ENCODE results near the gene SGK1.
"Not testable (repeated sequence)": the region's sequence is repeated elsewhere in the genome, so short reads cannot be mapped to it uniquely, and the experiment has no call there.

SGK1 gene

DNA sequence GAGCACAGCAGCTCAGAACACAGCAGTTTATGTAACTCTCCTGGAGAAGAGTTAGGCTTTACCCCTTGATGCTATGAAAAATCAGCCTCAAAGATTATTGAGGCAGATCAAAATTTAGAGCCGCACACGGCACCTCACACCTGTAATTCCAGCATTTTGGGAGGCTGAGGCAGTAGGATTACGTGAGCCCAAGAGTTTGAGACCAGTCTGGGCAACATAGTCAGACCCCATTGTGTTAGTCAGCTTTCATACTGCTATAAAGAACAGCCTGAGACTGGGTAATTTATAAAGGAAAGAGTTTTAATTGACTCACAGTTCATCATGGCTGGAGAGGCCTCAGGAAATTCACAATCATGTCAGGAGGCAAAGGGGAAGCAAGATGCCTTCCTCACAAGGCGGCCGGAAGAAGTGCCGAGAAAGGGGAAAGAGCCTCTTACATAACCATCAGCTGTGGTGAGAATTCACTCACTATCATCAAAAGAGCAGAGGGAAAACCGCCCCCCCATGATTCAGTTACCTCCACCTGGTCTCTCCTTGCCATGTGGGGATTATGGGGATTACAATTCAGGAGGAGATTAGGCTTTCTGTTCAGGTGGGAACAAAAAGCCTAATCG, 87.7 kb downstream of the SGK1 start:
- peak in 8 of 51 donors; percentile 7 to 23 (median 13) for DNase-seq

DNA sequence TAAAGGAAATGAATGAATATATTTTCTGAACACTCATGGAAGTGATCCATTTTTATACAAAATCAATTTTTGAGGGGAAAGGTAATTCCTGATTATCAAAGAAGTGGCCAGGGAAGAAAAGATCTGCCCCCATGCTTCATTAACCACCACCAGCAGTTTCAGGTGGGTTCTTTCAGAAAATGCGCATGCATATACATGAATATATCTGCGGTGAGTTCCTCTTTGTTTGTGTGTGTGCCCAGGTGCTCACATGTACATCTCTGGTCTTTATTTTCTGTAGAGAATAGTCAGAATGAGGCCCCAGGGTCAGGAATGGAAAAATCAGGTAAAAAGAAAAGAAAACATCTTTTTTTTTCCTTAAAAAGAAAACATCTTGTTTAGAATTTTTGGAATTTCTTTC, 88.4 kb downstream of the SGK1 start:
- DNase-seq: no peak

DNA sequence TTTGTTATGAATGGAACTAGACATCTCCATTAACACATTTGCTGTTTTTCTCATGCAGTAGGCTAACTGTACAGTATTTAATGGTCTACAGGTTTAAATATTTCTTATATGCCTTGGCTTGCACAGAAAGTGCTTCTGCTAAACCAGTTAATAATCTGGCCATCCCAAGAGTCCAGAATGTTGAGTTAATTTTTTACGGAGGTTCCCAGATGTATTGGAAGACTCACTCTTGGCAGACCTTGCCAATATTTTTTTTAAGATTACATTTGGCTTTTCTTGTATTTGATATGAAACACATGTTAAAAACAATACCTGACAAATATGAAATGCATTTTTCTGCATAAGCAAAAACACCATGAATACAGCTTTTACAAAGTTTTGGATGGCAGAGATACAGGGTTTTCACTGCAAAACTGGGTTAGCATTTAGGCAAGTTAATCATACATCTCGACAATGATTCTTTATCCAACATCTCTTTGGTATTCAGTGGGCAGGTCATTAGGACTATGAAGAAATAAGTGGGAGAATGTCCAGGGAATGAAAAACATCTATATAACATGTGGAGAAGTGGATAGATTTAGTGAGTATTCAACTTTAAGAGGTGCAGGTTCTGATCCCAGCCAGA, 94.0 kb downstream of the SGK1 start:
- DNase-seq: no peak

DNA sequence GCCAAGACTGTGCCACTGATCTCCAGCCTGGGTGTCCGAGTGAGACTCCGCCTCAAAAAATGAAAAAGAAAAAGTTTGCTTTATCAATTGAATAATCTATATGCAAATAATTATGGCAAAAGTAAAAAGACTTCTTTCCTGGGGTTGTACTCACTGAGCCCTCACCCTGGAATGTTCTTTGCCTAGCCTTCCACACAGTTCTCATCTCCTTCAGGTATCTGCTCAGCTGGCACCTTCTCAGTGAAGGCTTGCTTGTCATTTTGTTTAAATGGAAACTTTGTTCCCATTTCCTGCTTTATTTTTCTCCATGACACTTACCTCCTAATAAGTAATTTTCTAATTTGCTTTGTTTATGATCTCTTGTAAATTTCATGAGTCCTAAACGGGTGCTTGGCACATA, 96.7 kb downstream of the SGK1 start:
- no peak for DNase-seq

DNA sequence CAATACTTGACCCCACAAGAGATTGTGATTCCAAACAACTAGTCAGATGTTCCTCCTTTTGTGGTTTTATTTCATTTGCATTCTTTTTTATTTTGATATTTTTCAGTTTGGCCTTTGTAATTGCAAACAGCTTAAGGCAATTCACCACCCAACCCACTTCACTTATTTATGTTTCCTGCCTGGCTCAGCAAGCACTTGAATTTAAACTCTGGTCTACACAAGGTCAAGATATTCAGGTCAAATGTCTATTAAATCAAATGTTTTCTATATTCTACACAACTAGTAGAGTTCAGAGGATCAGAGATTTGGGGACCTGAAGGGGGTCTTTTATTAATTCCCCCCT, 100.1 kb downstream of the SGK1 start:
- DNase-seq: no peak

DNA sequence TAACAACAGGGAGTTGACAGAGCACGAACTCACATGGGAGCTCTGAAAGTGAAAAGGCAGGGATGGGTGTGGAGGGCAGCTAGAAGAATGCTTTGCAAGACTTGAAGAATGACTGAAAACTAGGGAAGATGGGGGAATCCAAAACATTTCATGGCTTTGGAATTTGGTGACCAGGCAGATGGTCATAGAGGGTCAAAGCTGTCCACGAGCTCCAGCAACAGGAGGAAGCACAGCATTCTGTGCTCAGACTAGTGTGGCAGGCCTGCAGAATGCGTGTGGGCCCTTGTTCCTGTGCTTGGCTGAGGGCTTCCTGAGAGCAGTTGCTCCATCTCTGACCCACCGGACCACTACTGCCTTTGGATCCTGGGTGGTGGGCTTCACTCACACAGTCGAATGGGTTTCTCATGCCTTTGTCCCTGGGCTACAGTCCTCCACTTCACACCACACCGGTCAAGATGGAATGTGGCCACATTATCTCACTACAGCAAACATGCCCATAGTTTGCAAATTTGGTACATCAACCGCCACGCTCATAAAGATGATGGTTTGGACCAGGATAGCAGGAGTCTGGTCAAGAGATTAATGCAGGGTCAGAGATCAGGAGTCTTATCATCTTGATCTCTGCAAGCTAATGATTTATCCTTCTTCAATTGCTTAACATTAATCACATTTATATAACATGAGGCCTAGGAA, 100.7 kb downstream of the SGK1 start:
- DNase-seq: no peak

DNA sequence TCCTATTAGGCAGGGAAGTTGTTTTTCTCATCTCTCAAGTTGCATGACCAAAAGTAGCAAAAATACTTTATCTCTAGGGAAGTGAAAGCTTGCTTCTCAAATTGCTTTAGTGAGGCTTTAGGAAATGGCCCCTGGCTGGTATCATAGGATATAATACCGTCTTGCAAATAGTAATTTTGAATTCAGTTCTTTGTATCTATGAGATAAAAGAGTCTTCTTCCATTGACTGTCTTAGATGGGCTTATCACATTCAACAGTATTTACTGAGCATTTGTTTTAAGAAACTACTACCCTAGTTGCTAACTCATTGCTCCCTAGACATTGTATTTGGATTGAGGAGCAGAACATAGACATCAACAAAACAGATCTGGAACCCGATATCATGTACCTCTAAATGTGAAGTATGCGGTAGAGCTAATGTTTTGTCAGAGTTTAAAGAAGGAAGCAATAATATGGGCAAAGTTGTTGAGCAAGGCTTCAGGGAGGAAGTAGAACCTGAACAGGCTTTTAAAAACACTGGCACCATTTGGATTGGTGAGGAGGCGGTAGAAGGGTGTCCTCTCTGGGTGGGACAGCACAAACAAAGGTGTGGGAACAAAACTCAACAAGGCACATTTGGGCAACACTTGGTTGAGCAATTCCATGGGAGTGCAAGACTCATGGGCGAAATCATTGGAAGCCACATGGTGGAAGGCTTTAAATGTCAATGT, 101.5 kb downstream of the SGK1 start:
- no peak for DNase-seq

DNA sequence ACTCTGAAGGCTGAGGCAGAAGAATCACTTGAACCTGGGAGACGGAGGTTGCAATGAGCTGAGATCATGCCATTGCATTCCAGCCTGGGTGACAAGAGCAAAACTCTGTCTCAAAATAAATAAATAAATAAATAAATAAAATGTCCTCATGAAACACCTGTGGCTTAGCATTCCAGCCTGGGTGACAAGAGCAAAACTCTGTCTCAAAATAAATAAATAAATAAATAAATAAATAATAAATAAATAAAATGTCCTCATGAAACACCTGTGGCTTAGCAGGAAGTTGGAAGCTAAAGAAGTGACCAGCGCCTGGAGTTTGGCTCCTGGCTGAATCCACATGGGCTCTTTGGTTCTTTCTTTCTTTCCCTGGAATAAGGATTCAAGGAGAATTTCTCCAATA, 104.5 kb downstream of the SGK1 start:
- not testable (repeated sequence) for DNase-seq

DNA sequence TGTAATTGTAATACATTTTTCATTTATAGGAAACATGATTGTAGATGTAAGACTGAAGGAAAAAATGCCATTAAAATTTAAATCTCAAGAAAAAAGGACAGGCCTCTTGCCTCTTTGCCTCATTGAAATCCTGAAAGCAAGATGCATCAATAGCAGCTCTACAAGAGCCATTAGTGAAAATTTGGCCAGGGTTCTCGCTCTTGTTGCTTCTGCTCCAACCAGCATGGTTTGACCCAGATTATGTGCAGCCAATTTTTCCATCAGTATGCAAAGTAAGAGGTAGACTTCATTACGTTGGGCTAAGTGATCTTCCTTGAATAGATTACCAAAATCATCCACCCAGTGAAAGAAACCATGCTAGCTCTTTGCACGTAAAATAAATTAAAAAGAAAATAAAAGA, 106.6 kb downstream of the SGK1 start:
- peak in 10 of 51 donors; percentile 3 to 45 (median 16) for DNase-seq

DNA sequence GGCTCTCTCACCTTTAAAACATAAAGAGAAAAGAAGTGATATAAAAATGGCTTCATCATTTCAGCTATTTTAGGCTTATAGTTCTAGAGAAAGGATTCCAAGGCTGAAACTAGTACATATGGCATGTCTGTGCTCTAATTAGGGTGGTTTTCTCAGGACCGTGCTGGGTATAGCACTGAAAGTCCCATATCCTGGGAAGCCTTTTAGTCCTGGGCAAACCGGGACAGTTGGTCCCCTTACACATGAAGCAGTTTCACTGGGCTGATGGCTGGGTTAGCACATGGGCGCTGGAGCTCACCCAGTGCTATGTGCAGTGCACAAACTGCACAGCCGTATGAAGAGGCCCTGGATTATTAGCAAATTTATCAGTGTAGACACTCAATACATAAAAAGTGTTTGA, 110.5 kb downstream of the SGK1 start:
- no peak for DNase-seq

DNA sequence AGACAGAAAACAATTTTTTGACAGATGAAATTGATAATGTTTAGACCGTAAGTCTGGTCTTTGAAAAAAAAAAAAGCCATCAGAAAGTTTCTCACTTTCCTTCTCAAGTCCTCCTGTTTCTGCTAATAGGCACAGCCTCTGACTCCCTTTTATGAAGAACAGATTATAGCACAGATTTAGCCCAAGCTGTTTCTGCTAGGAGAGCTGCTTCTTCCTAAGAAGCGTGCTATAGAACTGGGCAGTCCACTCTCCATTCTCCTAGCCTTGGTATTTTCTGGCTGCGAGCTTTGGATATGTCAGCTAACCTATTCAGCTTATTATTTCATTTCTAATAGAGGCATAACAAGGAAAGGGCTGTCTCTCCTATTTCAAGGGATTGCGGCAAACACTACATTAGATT, 112.5 kb downstream of the SGK1 start:
- DNase-seq: no peak

DNA sequence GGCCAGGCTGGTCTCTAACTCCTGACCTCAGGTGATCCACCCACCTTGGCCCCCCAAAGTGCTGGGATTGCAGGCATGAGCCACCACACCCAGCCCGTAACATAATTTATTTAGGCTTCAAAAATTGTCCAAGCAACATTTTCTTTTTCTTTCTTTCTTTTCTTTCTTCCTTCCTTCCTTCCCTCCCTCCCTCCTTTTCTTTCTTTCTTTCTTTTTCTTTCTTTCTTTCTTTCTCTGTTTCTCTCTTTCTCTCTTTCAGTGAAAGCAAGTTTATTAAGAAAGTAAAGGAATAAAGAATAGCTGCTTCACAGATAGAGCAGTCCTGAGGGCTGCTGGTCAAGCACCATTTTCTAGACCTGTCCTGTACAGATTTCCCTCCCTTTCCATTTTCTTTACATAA, 113.2 kb downstream of the SGK1 start:
- DNase-seq: not testable (repeated sequence)

DNA sequence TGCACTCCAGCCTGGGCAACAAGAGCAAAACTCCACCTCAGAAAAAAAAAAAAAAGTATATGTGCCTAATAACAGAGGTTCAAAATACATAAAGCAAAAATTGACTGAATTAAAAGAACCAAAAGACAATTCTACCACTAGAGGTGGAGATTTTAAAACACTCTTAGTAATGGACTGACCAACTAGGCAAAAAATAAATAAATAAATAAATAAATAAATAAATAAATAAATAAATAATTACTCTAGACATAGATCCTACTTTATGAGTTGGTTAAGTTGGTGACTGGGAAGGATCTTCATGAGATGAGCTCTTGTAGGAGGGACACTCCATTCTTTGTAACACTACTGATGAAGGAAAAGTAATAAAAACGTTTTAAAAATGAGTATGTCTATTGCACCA, 113.9 kb downstream of the SGK1 start:
- DNase-seq: no peak

DNA sequence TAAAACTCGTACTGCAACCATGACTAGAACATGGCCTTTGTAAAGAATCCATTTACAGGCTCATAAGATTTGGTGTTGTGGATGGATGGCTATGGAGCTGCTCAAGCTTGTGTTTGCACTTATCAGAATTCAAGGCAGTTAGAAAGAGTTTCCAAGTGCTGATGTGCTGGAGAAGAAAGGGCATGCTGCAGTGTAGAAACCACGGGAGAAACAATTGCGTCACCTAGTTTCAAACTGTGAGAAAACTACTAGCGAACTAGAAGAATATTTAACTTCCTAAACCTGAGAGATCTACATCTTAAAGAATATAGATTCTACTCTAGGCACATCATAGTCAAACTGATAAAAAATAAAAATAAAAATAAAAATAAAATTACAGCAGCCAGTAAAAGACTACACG, 116.2 kb downstream of the SGK1 start:
- DNase-seq: no peak

DNA sequence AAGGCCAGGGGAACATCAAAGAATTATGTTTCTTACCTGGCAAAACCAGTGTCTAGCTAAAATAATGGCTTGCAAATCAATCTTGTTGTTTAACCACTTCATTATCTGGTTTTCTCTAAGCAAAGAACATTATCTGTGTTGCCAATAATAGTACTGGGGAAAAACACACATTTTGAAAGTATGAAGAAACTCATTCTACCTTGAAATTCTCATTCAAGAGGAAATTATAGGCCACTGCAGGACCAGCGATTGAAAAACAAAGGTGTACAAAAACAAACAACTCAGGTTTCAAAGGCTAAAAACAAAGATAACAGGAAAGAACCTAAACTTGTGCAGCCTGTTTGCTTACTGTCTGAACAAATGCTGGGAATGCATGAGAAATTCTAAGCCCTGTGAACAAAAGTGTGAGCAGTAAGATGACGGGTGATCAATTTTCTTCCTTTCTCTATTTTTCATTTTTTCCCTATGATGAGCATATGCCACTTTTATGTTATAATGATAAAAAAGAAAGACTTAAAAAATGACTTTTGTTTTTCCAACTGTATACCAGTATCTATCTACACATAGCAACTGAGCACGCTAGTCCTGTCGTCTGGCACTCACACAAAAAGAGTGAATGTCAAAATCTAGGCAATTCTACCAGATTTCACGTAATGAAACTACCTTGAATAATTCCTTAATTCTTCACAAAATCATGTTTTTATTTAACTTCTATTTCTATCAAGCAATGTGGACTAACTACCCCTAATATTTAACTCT, 117.9 kb downstream of the SGK1 start:
- DNase-seq: no peak

DNA sequence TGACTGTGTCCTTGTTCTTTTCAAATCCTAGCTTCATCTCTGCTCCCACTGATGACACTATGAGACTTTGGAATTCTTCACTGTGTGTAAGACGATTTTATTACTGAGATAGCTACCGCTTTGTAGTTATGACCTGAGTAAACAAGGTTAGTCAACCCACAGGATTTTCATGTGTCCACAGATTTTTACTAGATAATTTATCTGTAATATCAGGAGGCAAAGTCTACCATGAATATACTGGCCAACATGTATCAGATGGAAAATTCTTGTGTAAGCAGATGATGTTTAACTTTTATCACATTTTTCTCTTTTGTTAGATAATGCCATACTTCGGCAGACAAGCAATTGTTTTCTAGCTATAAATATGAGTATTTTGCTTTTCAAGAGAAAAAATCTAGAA, 119.8 kb downstream of the SGK1 start:
- no peak for DNase-seq

DNA sequence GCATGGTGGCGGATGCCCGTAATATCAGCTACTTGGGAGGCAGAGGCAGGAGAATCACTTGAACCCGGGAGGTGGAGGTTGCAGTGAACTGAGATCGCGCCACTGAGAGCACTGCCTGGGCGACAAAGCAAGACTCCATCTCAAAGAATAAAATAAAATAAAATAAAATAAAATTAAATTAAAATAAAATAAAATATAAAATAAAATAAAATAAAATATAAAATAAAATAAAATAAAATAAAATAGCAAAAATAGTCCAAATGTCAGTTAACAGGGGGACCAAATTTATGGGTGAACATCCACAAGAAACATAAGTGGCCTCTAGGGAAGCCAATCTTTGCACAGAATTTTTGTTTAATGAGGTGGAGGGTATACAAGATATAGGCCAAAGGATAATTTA, 120.2 kb downstream of the SGK1 start:
- DNase-seq: not testable (repeated sequence)

DNA sequence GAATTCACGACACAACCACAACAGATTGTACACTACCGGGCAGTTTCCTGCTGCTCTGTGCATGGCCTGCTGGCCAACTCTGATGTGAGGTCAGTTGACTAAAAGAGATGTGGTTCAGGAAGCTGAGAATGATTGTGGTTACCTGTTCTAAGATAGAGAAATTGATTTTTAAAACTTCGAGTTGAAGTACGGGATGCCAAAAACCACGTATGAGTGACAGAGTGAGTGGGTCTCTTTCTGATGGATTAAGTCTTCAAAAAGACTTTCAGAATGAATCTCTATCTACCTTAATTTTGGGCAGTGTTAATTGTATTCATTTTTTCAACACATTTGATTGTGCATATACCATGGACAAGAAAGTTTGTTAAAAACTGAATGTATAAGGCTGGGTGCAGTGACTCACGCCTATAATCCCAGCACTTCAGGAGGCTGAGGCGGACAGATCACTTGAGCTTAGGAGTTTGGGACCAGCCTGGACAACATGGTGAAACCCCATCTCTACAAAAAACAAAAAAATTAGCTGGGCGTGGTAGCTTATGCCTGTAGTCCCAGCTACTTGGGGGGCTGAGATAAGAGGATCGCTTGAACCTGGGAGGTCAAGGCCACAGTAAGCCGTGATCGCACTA, 121.2 kb downstream of the SGK1 start:
- no peak for DNase-seq

DNA sequence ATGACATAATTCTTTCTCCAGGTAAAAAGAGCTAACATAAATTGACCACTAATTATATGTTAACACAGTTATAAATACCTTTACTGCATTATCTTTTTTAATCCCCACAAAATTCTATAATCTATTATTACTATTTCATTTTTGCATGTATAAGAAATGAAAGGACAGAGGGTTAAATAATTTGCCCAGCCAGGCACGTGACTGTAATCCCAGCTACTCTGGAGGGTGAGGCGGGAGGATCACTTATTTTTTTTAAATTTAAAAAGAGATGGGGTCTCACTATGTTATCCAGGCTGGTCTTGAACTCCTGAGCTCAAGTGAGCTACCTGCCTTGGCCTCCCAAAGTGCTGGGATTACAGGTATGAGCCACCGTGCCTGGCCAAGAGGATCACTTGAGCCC, 121.9 kb downstream of the SGK1 start:
- no peak for DNase-seq

DNA sequence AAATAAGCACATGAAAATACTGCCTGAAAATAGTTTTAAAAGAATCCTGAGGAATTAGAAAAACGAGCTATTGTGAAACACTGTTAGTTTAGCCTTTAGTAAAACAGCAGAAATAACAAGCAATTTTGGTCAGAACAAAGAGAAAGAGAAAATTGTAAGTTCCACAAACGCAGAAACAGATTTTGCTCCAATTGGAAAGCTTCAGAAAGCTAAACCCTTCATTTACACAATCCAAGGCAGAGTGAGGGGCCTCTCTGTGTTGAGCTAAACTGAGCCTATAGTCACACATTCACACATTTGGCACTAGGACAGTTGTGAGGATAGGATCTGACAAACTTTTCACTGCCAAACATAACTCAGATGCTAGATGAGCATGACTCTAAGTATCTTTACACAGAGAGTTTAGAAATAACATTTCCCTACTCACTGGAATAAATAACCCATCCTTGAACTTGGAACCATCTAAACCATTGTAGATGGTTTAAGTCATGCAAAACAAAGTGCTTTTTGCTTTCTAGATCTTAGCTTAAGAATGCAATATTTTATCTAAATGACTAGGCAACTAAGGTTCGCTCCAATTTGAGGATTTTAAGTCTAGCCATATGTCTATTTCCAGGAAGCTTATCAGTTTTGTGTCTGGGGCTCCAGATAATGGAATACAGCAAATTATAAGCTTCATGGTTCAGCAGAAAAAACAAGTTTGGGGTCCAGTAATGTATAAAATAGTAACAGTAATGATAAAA, 122.6 kb downstream of the SGK1 start:
- no peak for DNase-seq
